ENCODE data around the gene SLIT1.
A peak's percentile ranks its signal among the peaks of the same experiment; 100 is the strongest.

SLIT1 gene

GRCh38 chr10:97080051-97080776, 105.5 kb downstream of the SLIT1 start:
- DNase-seq (ENCODE audit: low spot score): no peak

GRCh38 chr10:97079448-97079847, 106.3 kb downstream of the SLIT1 start:
- no peak for DNase-seq (ENCODE audit: low spot score)

- DNase-seq (ENCODE audit: low spot score): no peak
Observed at GRCh38 chr10:97078938-97079445, 106.8 kb downstream of the SLIT1 start.

- DNase-seq (ENCODE audit: low spot score): no peak
Observed at GRCh38 chr10:97078261-97078937, 107.4 kb downstream of the SLIT1 start.

GRCh38 chr10:97076781-97077180, 109.0 kb downstream of the SLIT1 start:
- no peak for DNase-seq (ENCODE audit: low spot score)

- no peak for DNase-seq (ENCODE audit: low spot score)
Observed at GRCh38 chr10:97075961-97076525, 109.7 kb downstream of the SLIT1 start.

GRCh38 chr10:97075421-97075820, 110.3 kb downstream of the SLIT1 start:
- DNase-seq (ENCODE audit: low spot score): no peak

- peak; percentile 57 for DNase-seq (ENCODE audit: low spot score)
Observed at GRCh38 chr10:97074256-97075145, 111.3 kb downstream of the SLIT1 start.

- peak; percentile 86 for DNase-seq (ENCODE audit: low spot score)
Observed at GRCh38 chr10:97072851-97073665, 112.7 kb downstream of the SLIT1 start.

- no peak for DNase-seq (ENCODE audit: low spot score)
Observed at GRCh38 chr10:97071496-97071895, 114.3 kb downstream of the SLIT1 start.

- no peak for DNase-seq (ENCODE audit: low spot score)
Observed at GRCh38 chr10:97069576-97070362, 116.0 kb downstream of the SLIT1 start.

- DNase-seq (ENCODE audit: low spot score): no peak
Observed at GRCh38 chr10:97069026-97069425, 116.7 kb downstream of the SLIT1 start.

- DNase-seq (ENCODE audit: low spot score): peak; percentile 79
Observed at GRCh38 chr10:97067716-97068391, 117.9 kb downstream of the SLIT1 start.

- no peak for DNase-seq (ENCODE audit: low spot score)
Observed at GRCh38 chr10:97066877-97067555, 118.7 kb downstream of the SLIT1 start.

GRCh38 chr10:97065686-97066660, 119.8 kb downstream of the SLIT1 start:
- DNase-seq (ENCODE audit: low spot score): no peak

GRCh38 chr10:97065128-97065527, 120.6 kb downstream of the SLIT1 start:
- peak; percentile 42 for DNase-seq (ENCODE audit: low spot score)

- no peak for DNase-seq (ENCODE audit: low spot score)
Observed at GRCh38 chr10:97063983-97064837, 121.5 kb downstream of the SLIT1 start.

All from iPS-NIHi11 (cell line).